SK-N-SH (cell line): Measurements from ENCODE around the gene FGD4. TPM values are rescaled to one million over a fixed set of nuclear protein-coding genes. Genes with fewer than 3 reads are reported as not detected.

Source experiments
- CTCF ChIA-PET: fragments of 300-600, 350-600 bp; formaldehyde crosslinking; extraction: SDS; loops from one replicate; lab custom pipeline; 2021; lab: Yijun Ruan, JAX
- POLR2A ChIA-PET: fragments of 350-600 bp; sonication (Branson Sonifier 250); formaldehyde crosslinking; extraction: SDS; loops from one replicate; lab custom pipeline; 2020; ENCODE audit warnings: antibody characterized with exemption, inconsistent platforms; lab: Yijun Ruan, JAX
- DNase-seq: peaks from one replicate; pipeline ENCODE4 v3.0.0; 2012
- H2AFZ ChIP-seq: fragments of 200-600 bp; sonication (generic); 2 replicates; pipeline ENCODE4 v1.8.1; 2016; ENCODE audit warnings: antibody characterized with exemption, mild to moderate bottlenecking, low read depth
- H3F3A ChIP-seq: fragments of 200-600 bp; sonication (generic); replicated peaks from 2 replicates; pipeline ENCODE3; 2016; ENCODE audit warnings: antibody characterized with exemption, mild to moderate bottlenecking; ENCODE audit not compliant: insufficient read depth
- H3K27ac ChIP-seq, 2 experiments: fragments of 200-500 bp in 1 of 2; fragments of 200-600 bp in 1 of 2; sonication (Bioruptor generic) in 1 of 2; sonication (generic), shearing (Covaris generic) in 1 of 2; 2 replicates each; pipeline versions ENCODE4 v1.5.1 to v1.6.1; 2014 to 2016; ENCODE audit warnings: low read depth in 2 of 2, inconsistent platforms in 1 of 2, low read length in 1 of 2, mild to moderate bottlenecking in 1 of 2, mixed read lengths in 1 of 2
- H3K27me3 ChIP-seq: fragments of 200-600 bp; sonication (generic), shearing (Covaris generic); 2 replicates; pipeline ENCODE4 v1.6.1; 2016; ENCODE audit warnings: mixed run types; ENCODE audit not compliant: insufficient read depth
- H3K36me3 ChIP-seq, 2 experiments: fragments of 200-500 bp in 1 of 2; fragments of 200-600 bp in 1 of 2; sonication (Bioruptor generic) in 1 of 2; sonication (generic) in 1 of 2; replicated peaks in 1 of 2; 2 replicates each; pipeline versions ENCODE3 to v1.5.1; 2014 to 2016; ENCODE audit warnings: low read length in 1 of 2, mild to moderate bottlenecking in 1 of 2; ENCODE audit not compliant: insufficient read depth in 2 of 2, control insufficient read depth in 1 of 2
- H3K4me1 ChIP-seq, 2 experiments: fragments of 200-500 bp in 1 of 2; fragments of 200-600 bp in 1 of 2; sonication (Bioruptor generic) in 1 of 2; sonication (generic), shearing (Covaris generic) in 1 of 2; 2 replicates each; pipeline versions ENCODE4 v1.5.1 to v1.6.1; 2014 to 2016; ENCODE audit warnings: low read depth in 1 of 2, low read length in 1 of 2, mixed run types in 1 of 2; ENCODE audit not compliant: insufficient read depth in 2 of 2, control insufficient read depth in 1 of 2
- H3K4me2 ChIP-seq: fragments of 200-600 bp; sonication (generic), shearing (Covaris generic); 2 replicates; pipeline ENCODE4 v1.6.1; 2017; ENCODE audit warnings: mixed run types
- H3K4me3 ChIP-seq, 2 experiments: fragments of 200-500 bp in 1 of 2; fragments of 200-600 bp in 1 of 2; sonication (Bioruptor generic) in 1 of 2; sonication (generic), shearing (Covaris generic) in 1 of 2; 2 replicates each; pipeline versions ENCODE4 v1.5.1 to v1.8.1; 2014 to 2016; ENCODE audit warnings: low read depth in 2 of 2, inconsistent platforms in 1 of 2, low read length in 1 of 2, mild to moderate bottlenecking in 1 of 2, mixed read lengths in 1 of 2, moderate library complexity in 1 of 2
- H3K79me2 ChIP-seq: fragments of 200-600 bp; sonication (generic); 2 replicates; pipeline ENCODE4 v1.8.1; 2017; ENCODE audit warnings: mild to moderate bottlenecking; ENCODE audit not compliant: insufficient read depth
- H3K9ac ChIP-seq: fragments of 200-600 bp; sonication (generic); 2 replicates; pipeline ENCODE4 v1.6.1; 2017; ENCODE audit warnings: mixed run types
- H3K9me2 ChIP-seq: fragments of 200-600 bp; sonication (generic); 2 replicates; pipeline ENCODE4 v1.6.1; 2017; ENCODE audit warnings: mixed run types
- H3K9me3 ChIP-seq: fragments of 200-600 bp; sonication (generic); 2 replicates; pipeline ENCODE4 v1.6.1; 2017; ENCODE audit warnings: mixed run types, mild to moderate bottlenecking, moderate library complexity
- H4K20me1 ChIP-seq: fragments of 200-600 bp; sonication (generic); 2 replicates; pipeline ENCODE4 v1.6.1; 2017; ENCODE audit warnings: mild to moderate bottlenecking, mixed run types; ENCODE audit not compliant: insufficient read depth
- CHD2 ChIP-seq: fragments of 150-350 bp; IDR thresholded peaks from 2 replicates; pipeline ENCODE4 v1.6.1; 2018; ENCODE audit warnings: low read length; ENCODE audit not compliant: partially characterized antibody
- CTCF ChIP-seq: fragments of 200-600 bp; sonication (generic); IDR thresholded peaks from 2 replicates; pipeline ENCODE4 v1.6.1; 2017; ENCODE audit warnings: antibody characterized with exemption, mild to moderate bottlenecking, moderate library complexity
- ELF1 ChIP-seq: IDR thresholded peaks from 2 replicates; pipeline ENCODE4 v1.4.0; 2012
- EP300 ChIP-seq, 2 experiments: IDR thresholded peaks; 2 replicates each; pipeline versions ENCODE4 v1.4.0 to v1.6.1; 2012; ENCODE audit warnings: borderline replicate concordance in 1 of 2, low read depth in 1 of 2, low read length in 1 of 2
- FOXJ3 ChIP-seq: sonication (generic); formaldehyde crosslinking; IDR thresholded peaks from 2 replicates; pipeline ENCODE4 v1.5.1; 2020; ENCODE audit warnings: mild to moderate bottlenecking, missing genetic modification reagents
- FOXM1 ChIP-seq: IDR thresholded peaks from 2 replicates; pipeline ENCODE4 v1.4.0; 2012; ENCODE audit warnings: low read depth, mild to moderate bottlenecking
- MEF2A ChIP-seq: IDR thresholded peaks from 2 replicates; pipeline ENCODE4 v1.4.0; 2012; ENCODE audit warnings: low read depth, borderline replicate concordance
- NRF1 ChIP-seq: IDR thresholded peaks from 2 replicates; pipeline ENCODE4 v1.6.1; 2012; ENCODE audit warnings: low read depth, mild to moderate bottlenecking, low read length
- RAD21 ChIP-seq: IDR thresholded peaks from 2 replicates; pipeline ENCODE4 v1.6.1; 2012; ENCODE audit warnings: mild to moderate bottlenecking, low read length
- RFX5 ChIP-seq: IDR thresholded peaks from 2 replicates; pipeline ENCODE4 v1.6.1; 2012; ENCODE audit warnings: mild to moderate bottlenecking, improper control_type of control experiment, low read length
- RXRA ChIP-seq: IDR thresholded peaks from 2 replicates; pipeline ENCODE4 v1.4.0; 2012; ENCODE audit warnings: low read depth, mild to moderate bottlenecking, borderline replicate concordance
- TAF1 ChIP-seq: IDR thresholded peaks from 2 replicates; pipeline ENCODE4 v1.6.1; 2012; ENCODE audit warnings: low read depth, mild to moderate bottlenecking, low read length, moderate library complexity, borderline replicate concordance
- TCF12 ChIP-seq: IDR thresholded peaks from 2 replicates; pipeline ENCODE4 v1.4.0; 2012
- TEAD4 ChIP-seq: IDR thresholded peaks from 2 replicates; pipeline ENCODE4 v1.4.0; 2012; ENCODE audit warnings: mild to moderate bottlenecking, borderline replicate concordance; ENCODE audit not compliant: insufficient read depth
- USF1 ChIP-seq: IDR thresholded peaks from 2 replicates; pipeline ENCODE4 v1.4.0; 2012; ENCODE audit warnings: low read depth, borderline replicate concordance
- USF2 ChIP-seq: fragments of 150-350 bp; IDR thresholded peaks from 2 replicates; pipeline ENCODE4 v1.6.1; 2017; ENCODE audit warnings: antibody characterized with exemption, low read length, low read depth, borderline replicate concordance
- YY1 ChIP-seq: IDR thresholded peaks from 2 replicates; pipeline ENCODE4 v1.4.0; 2012; ENCODE audit warnings: low read depth, mild to moderate bottlenecking
- WGBS: methylation state at CpG from one replicate; pipeline ENCODE4 v1.1.6; 2017; ENCODE audit warnings: low lambda C conversion rate; 5-methylcytosine and 5-hydroxymethylcytosine counted together
- polyA plus RNA-seq, 3 experiments: library from polyadenylated mRNA; depleted of rRNA; stranded (reverse); fragments of >200 nt; gene quantifications; 2 replicates each; pipeline ENCODE4 v1.2.3, GENCODE V29; 2012
- TF ChIP-seq, protein P1 (sequence below): IDR thresholded peaks from 2 replicates; pipeline ENCODE4 v1.4.0; 2012; ENCODE audit warnings: low read depth, borderline replicate concordance
- TF ChIP-seq, protein P2 (sequence below): fragments of 150-350 bp; IDR thresholded peaks from 2 replicates; pipeline ENCODE4 v1.6.1; 2016; ENCODE audit warnings: mild to moderate bottlenecking, low read depth, low read length

The FGD4 gene
- polyA plus RNA-seq, 1 of the 3 experiments (the other 2 are of a cell fraction), result 0.26 TPM

DNA sequence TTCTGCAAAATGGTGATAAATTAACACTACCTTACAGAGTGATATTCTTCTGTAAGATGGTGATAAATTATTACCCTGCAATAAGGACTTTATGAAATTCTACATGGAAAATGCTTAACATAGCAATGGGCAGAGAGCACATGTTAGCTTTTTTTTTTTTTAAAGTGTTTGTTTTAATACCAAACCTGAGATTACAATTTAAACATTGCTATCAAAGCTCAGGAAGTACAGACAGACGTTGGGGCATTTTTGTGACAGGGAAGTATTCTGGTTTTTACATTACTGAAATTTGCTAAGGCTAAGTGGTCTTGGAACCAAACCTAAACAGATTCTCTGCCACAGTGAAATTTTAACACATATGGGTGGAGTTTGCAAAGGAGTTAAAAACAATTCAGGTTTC, 133.1 kb downstream of the FGD4 start:
- 48% methylated on average over 1 of the region's 1 CpG for WGBS
- H3K9me3 ChIP-seq, result no peaks in the 10 kb centered on the region
- no peaks in the 10 kb centered on the region for H3K27me3 ChIP-seq
- H3K4me3 ChIP-seq, result no peak overlapping the region
- CTCF ChIA-PET, result interaction anchor here (0.6 to 2.3 kb wide), 2 partner anchors 140 to 170 kb away, joined by 3 to 9 read pairs; no protein-coding TSS in a partner anchor
- H3K36me3 ChIP-seq, result no peaks in the 10 kb centered on the region
- peaks cover 29% of the 10 kb centered on the region for H3F3A ChIP-seq
- H3K4me2 ChIP-seq, result no peak overlapping the region
- H3K9ac ChIP-seq, result no peak overlapping the region
- no peak for DNase-seq
- H3K4me1 ChIP-seq, result peaks cover 0 to 18% of the 10 kb centered on the region in 2 experiments; a peak in 3 of 4 replicates
- POLR2A ChIA-PET, result no interaction called here
- no peak for TF ChIP-seq CTCF
- no peak for TF ChIP-seq RXRA
- TF ChIP-seq, protein P1, sequence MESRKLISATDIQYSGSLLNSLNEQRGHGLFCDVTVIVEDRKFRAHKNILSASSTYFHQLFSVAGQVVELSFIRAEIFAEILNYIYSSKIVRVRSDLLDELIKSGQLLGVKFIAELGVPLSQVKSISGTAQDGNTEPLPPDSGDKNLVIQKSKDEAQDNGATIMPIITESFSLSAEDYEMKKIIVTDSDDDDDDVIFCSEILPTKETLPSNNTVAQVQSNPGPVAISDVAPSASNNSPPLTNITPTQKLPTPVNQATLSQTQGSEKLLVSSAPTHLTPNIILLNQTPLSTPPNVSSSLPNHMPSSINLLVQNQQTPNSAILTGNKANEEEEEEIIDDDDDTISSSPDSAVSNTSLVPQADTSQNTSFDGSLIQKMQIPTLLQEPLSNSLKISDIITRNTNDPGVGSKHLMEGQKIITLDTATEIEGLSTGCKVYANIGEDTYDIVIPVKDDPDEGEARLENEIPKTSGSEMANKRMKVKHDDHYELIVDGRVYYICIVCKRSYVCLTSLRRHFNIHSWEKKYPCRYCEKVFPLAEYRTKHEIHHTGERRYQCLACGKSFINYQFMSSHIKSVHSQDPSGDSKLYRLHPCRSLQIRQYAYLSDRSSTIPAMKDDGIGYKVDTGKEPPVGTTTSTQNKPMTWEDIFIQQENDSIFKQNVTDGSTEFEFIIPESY, result no peak
- TF ChIP-seq FOXJ3 (CRISPR knock-in tag), result no peak
- no peak for TF ChIP-seq YY1
- no peak for TF ChIP-seq ELF1
- TF ChIP-seq, protein P2, sequence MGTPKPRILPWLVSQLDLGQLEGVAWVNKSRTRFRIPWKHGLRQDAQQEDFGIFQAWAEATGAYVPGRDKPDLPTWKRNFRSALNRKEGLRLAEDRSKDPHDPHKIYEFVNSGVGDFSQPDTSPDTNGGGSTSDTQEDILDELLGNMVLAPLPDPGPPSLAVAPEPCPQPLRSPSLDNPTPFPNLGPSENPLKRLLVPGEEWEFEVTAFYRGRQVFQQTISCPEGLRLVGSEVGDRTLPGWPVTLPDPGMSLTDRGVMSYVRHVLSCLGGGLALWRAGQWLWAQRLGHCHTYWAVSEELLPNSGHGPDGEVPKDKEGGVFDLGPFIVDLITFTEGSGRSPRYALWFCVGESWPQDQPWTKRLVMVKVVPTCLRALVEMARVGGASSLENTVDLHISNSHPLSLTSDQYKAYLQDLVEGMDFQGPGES, result no peak
- TF ChIP-seq NRF1, result no peak
- no peak for TF ChIP-seq TEAD4
- TF ChIP-seq RFX5, result no peak
- TF ChIP-seq EP300 (IDR thresholded peaks at IDR 0.05; ENCODE audit: borderline replicate concordance in 1 of 2, low read depth in 1 of 2, low read length in 1 of 2), result no peak
- no peak for TF ChIP-seq TCF12
- no peak for TF ChIP-seq RAD21
- no peak for TF ChIP-seq TAF1
- TF ChIP-seq FOXM1, result no peak
- TF ChIP-seq USF2, result no peak
- TF ChIP-seq MEF2A, result no peak
- TF ChIP-seq CHD2, result no peak
- TF ChIP-seq USF1, result no peak
- TF ChIP-seq, all 33 proteins: peak for 0
- H3K27ac ChIP-seq, result no peak overlapping the region
- H3K9me2 ChIP-seq, result no peaks in the 10 kb centered on the region
- H3K79me2 ChIP-seq, result peaks cover 14% of the 10 kb centered on the region; the same call in 1 of the 2 replicates
- no peak overlapping the region for H2AFZ ChIP-seq
- no peaks in the 10 kb centered on the region for H4K20me1 ChIP-seq
